HEK293 (cell line): ENCODE results near the gene CEP104.

Source experiments
- CTCF ChIA-PET: fragments of 350-600 bp; formaldehyde crosslinking; extraction: SDS; loops from one replicate; lab custom pipeline; 2021; ENCODE audit warnings: antibody characterized with exemption; lab: Yijun Ruan, JAX
- POLR2A ChIA-PET: fragments of 300-600 bp; formaldehyde crosslinking; extraction: SDS; loops from one replicate; lab custom pipeline; 2020; ENCODE audit warnings: antibody characterized with exemption, inconsistent platforms; lab: Yijun Ruan, JAX
- H3K27ac ChIP-seq: fragments of 200-500 bp; sonication (Bioruptor generic); 2 replicates; pipeline ENCODE4 v1.5.1; 2014; ENCODE audit warnings: low read depth, low read length, control low read depth, inconsistent platforms; ENCODE audit errors: extremely low read depth
- H3K36me3 ChIP-seq, 2 experiments: fragments of 200-500 bp in 1 of 2; sonication (Bioruptor generic) in 1 of 2; 1 replicate in 1 of 2; 2 replicates in 1 of 2; pipeline ENCODE4 v1.5.1; 2014 to 2017; ENCODE audit warnings: inconsistent platforms in 2 of 2, low read length in 2 of 2; ENCODE audit not compliant: control insufficient read depth in 2 of 2, insufficient read depth in 1 of 2
- H3K4me1 ChIP-seq: fragments of 200-500 bp; sonication (Bioruptor generic); 2 replicates; pipeline ENCODE4 v1.5.1; 2014; ENCODE audit warnings: mild to moderate bottlenecking, low read length, inconsistent platforms; ENCODE audit not compliant: control insufficient read depth, insufficient read depth
- H3K4me3 ChIP-seq: 2 replicates; pipeline ENCODE4 v1.5.1; 2011; ENCODE audit warnings: low read depth, mild to moderate bottlenecking, control low read depth, low read length, moderate library complexity
- H3K9me3 ChIP-seq: fragments of 200-500 bp; sonication (Bioruptor generic); 2 replicates; pipeline ENCODE4 v1.5.1; 2014; ENCODE audit warnings: low read depth, low read length, inconsistent platforms; ENCODE audit not compliant: control insufficient read depth, insufficient read depth
- GLIS1 ChIP-seq: fragments of 450-650 bp; formaldehyde crosslinking; IDR thresholded peaks from 2 replicates; pipeline ENCODE4 v1.5.1; 2016; ENCODE audit warnings: missing biosample characterization, missing genetic modification characterization
- GLIS2 ChIP-seq: fragments of 450-650 bp; formaldehyde crosslinking; IDR thresholded peaks from 2 replicates; pipeline ENCODE4 v1.5.1; 2016; ENCODE audit warnings: missing biosample characterization, missing genetic modification characterization
- OSR2 ChIP-seq: fragments of 450-650 bp; formaldehyde crosslinking; IDR thresholded peaks from 2 replicates; pipeline ENCODE4 v1.5.1; 2016; ENCODE audit warnings: missing biosample characterization, missing genetic modification characterization
- REPIN1 ChIP-seq: fragments of 450-650 bp; formaldehyde crosslinking; IDR thresholded peaks from 2 replicates; pipeline ENCODE4 v1.5.1; 2017; ENCODE audit warnings: missing biosample characterization, missing genetic modification characterization, low read depth
- YY1 ChIP-seq: fragments of 450-650 bp; formaldehyde crosslinking; IDR thresholded peaks from 2 replicates; pipeline ENCODE4 v1.5.1; 2018; ENCODE audit warnings: missing biosample characterization, missing genetic modification characterization
- ZBTB20 ChIP-seq: fragments of 450-650 bp; formaldehyde crosslinking; IDR thresholded peaks from 2 replicates; pipeline ENCODE4 v1.5.1; 2016; ENCODE audit warnings: missing biosample characterization, missing genetic modification characterization
- ZBTB7A ChIP-seq: fragments of 450-650 bp; formaldehyde crosslinking; IDR thresholded peaks from 2 replicates; pipeline ENCODE4 v1.5.1; 2016; ENCODE audit warnings: low read depth, missing biosample characterization, missing genetic modification characterization
- ZBTB8A ChIP-seq: fragments of 450-650 bp; formaldehyde crosslinking; IDR thresholded peaks from 2 replicates; pipeline ENCODE4 v1.5.1; 2016; ENCODE audit warnings: missing biosample characterization, missing genetic modification characterization
- ZFP41 ChIP-seq: fragments of 450-650 bp; formaldehyde crosslinking; IDR thresholded peaks from 2 replicates; pipeline ENCODE4 v1.5.1; 2016; ENCODE audit warnings: missing biosample characterization, missing genetic modification characterization, borderline replicate concordance
- ZIC2 ChIP-seq: fragments of 450-650 bp; formaldehyde crosslinking; IDR thresholded peaks from 2 replicates; pipeline ENCODE4 v1.5.1; 2016; ENCODE audit warnings: missing biosample characterization, missing genetic modification characterization
- ZNF121 ChIP-seq: fragments of 450-650 bp; formaldehyde crosslinking; IDR thresholded peaks from 2 replicates; pipeline ENCODE4 v1.5.1; 2016; ENCODE audit warnings: missing biosample characterization, missing genetic modification characterization
- ZNF140 ChIP-seq: fragments of 450-650 bp; formaldehyde crosslinking; IDR thresholded peaks from 2 replicates; pipeline ENCODE4 v1.5.1; 2016; ENCODE audit warnings: missing biosample characterization, missing genetic modification characterization
- ZNF155 ChIP-seq: fragments of 450-650 bp; formaldehyde crosslinking; IDR thresholded peaks from 2 replicates; pipeline ENCODE4 v1.5.1; 2016; ENCODE audit warnings: missing biosample characterization, missing genetic modification characterization
- ZNF202 ChIP-seq: fragments of 450-650 bp; formaldehyde crosslinking; IDR thresholded peaks from 2 replicates; pipeline ENCODE4 v1.5.1; 2016; ENCODE audit warnings: missing biosample characterization, missing genetic modification characterization, borderline replicate concordance
- ZNF341 ChIP-seq: fragments of 450-650 bp; formaldehyde crosslinking; IDR thresholded peaks from 2 replicates; pipeline ENCODE4; 2016; ENCODE audit warnings: low read depth, missing biosample characterization, missing genetic modification characterization
- ZNF416 ChIP-seq: fragments of 450-650 bp; formaldehyde crosslinking; IDR thresholded peaks from 2 replicates; pipeline ENCODE4 v1.5.1; 2016; ENCODE audit warnings: missing biosample characterization, missing genetic modification characterization
- ZNF426 ChIP-seq: fragments of 450-650 bp; formaldehyde crosslinking; IDR thresholded peaks from 2 replicates; pipeline ENCODE4 v1.5.1; 2017; ENCODE audit warnings: missing biosample characterization, missing genetic modification characterization, mild to moderate bottlenecking, inconsistent platforms, moderate library complexity
- ZNF48 ChIP-seq: fragments of 450-650 bp; formaldehyde crosslinking; IDR thresholded peaks from 2 replicates; pipeline ENCODE4 v1.5.1; 2016; ENCODE audit warnings: missing biosample characterization, missing genetic modification characterization
- ZNF501 ChIP-seq: fragments of 450-650 bp; formaldehyde crosslinking; IDR thresholded peaks from 2 replicates; pipeline ENCODE4 v1.5.1; 2016; ENCODE audit warnings: missing biosample characterization, missing genetic modification characterization
- ZNF529 ChIP-seq: fragments of 450-650 bp; formaldehyde crosslinking; IDR thresholded peaks from 2 replicates; pipeline ENCODE4 v1.5.1; 2017; ENCODE audit warnings: missing genetic modification characterization, missing biosample characterization; ENCODE audit not compliant: insufficient replicate concordance
- ZNF544 ChIP-seq: fragments of 450-650 bp; formaldehyde crosslinking; IDR thresholded peaks from 2 replicates; pipeline ENCODE4 v1.5.0; 2017; ENCODE audit warnings: missing biosample characterization, missing genetic modification characterization
- ZNF560 ChIP-seq: fragments of 450-650 bp; formaldehyde crosslinking; IDR thresholded peaks from 2 replicates; pipeline ENCODE4 v1.5.1; 2017; ENCODE audit warnings: missing biosample characterization, missing genetic modification characterization, borderline replicate concordance
- ZNF600 ChIP-seq: fragments of 450-650 bp; formaldehyde crosslinking; IDR thresholded peaks from 2 replicates; pipeline ENCODE4 v1.5.1; 2016; ENCODE audit warnings: missing biosample characterization, missing genetic modification characterization
- ZNF660 ChIP-seq: fragments of 450-650 bp; IDR thresholded peaks from 2 replicates; pipeline ENCODE4 v1.5.1; 2018; ENCODE audit warnings: missing biosample characterization, mild to moderate bottlenecking, missing genetic modification characterization
- ZNF777 ChIP-seq: fragments of 450-650 bp; formaldehyde crosslinking; IDR thresholded peaks from 2 replicates; pipeline ENCODE4 v1.5.1; 2017; ENCODE audit warnings: missing biosample characterization, missing genetic modification characterization, borderline replicate concordance
- TF ChIP-seq, protein P1 (sequence below): fragments of 450-650 bp; formaldehyde crosslinking; IDR thresholded peaks from 2 replicates; pipeline ENCODE4 v1.5.1; 2016; ENCODE audit warnings: missing biosample characterization, missing genetic modification characterization, borderline replicate concordance
- TF ChIP-seq, protein P2 (sequence below): fragments of 450-650 bp; formaldehyde crosslinking; IDR thresholded peaks from 2 replicates; pipeline ENCODE4 v1.5.1; 2016; ENCODE audit warnings: missing biosample characterization, missing genetic modification characterization
- TF ChIP-seq, protein P3 (sequence below): IDR thresholded peaks from 2 replicates; pipeline ENCODE4 v1.6.1; 2011; ENCODE audit warnings: mild to moderate bottlenecking, low read depth, low read length, borderline replicate concordance
- TF ChIP-seq, protein P4 (sequence below): sonication (generic); formaldehyde crosslinking; IDR thresholded peaks from 2 replicates; pipeline ENCODE4 v1.8.1; 2022; ENCODE audit warnings: mild to moderate bottlenecking, moderate library complexity, missing genetic modification reagents
- TF ChIP-seq, protein P5 (sequence below): fragments of 450-650 bp; formaldehyde crosslinking; IDR thresholded peaks from 2 replicates; pipeline ENCODE4 v1.5.1; 2016; ENCODE audit warnings: missing biosample characterization, missing genetic modification characterization
- TF ChIP-seq, protein P6 (sequence below): fragments of 450-650 bp; formaldehyde crosslinking; IDR thresholded peaks from 2 replicates; pipeline ENCODE4 v1.5.1; 2016; ENCODE audit warnings: missing biosample characterization, missing genetic modification characterization

CEP104 gene

DNA sequence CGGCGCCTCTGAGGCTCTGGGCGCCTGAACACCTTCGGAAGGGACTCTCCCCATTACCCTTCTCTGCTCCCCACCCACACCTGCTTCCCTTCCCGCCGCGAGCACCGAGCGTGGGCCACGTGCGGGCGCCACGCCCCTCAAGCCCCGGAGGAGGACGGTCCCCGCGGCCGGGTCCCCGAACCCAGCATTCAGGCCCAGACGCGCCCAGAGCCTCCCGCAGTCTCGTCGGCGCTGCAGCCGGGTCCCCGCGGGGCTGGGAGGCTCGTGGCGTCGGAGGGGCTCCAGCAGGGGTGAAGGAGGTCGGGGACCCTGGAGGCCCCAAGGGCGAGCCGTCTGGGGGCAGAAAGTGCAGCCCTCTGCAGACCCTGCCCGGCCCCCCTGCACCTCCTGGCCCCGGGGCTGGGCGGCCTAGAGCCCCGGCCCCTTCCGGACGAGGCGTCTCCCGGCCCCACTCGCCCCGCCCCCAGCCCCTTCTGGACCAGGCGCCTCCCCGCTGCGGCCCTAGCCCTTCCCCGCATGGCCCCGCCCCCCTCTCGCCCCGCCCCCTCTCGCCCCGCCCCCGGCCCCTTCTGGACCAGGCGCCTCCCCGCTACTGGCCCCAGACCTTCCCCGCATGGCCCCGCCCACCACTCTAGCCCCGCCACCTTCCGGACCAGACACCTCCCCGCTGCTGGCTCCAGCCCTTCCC is 84.8 kb downstream of the CEP104 start:
- H3K4me1 ChIP-seq, result no peaks in the 10 kb centered on the region
- ChIA-PET POLR2A (no interaction called here), CTCF (interaction anchor here (0.6 kb wide), 1 partner anchor 10 kb away, joined by 5 read pairs; no protein-coding TSS in a partner anchor)
- no peaks in the 10 kb centered on the region for H3K9me3 ChIP-seq
- H3K36me3 ChIP-seq, result no peaks in the 10 kb centered on the region
- H3K4me3 ChIP-seq, result peak overlapping the region; percentile 49
- H3K27ac ChIP-seq, result peak overlapping the region; percentile 37; the same call in 1 of the 2 replicates
- TF ChIP-seq, protein P1, sequence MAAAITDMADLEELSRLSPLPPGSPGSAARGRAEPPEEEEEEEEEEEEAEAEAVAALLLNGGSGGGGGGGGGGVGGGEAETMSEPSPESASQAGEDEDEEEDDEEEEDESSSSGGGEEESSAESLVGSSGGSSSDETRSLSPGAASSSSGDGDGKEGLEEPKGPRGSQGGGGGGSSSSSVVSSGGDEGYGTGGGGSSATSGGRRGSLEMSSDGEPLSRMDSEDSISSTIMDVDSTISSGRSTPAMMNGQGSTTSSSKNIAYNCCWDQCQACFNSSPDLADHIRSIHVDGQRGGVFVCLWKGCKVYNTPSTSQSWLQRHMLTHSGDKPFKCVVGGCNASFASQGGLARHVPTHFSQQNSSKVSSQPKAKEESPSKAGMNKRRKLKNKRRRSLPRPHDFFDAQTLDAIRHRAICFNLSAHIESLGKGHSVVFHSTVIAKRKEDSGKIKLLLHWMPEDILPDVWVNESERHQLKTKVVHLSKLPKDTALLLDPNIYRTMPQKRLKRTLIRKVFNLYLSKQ (tag by site-specific recombination), result no peak
- TF ChIP-seq ZBTB8A (peak; percentile 55; the same call in 1 of the 2 replicates), ZNF660 (tag by site-specific recombination) (no peak), ZNF155 (tag by site-specific recombination) (no peak), ZNF121 (no peak), ZNF501 (tag by site-specific recombination) (no peak), ZNF341 (tag by site-specific recombination) (no peak), ZBTB20 (peak; percentile 100), GLIS2 (tag by site-specific recombination) (peak; percentile 62), GLIS1 (peak; percentile 66), ZNF529 (no peak), ZNF140 (tag by site-specific recombination) (no peak), ZNF544 (tag by site-specific recombination) (no peak), OSR2 (tag by site-specific recombination) (no peak), ZFP41 (tag by site-specific recombination) (no peak), ZNF48 (tag by site-specific recombination) (no peak), ZNF426 (tag by site-specific recombination) (no peak), REPIN1 (tag by site-specific recombination) (no peak), YY1 (tag by site-specific recombination) (no peak), ZNF777 (tag by site-specific recombination) (peak; percentile 25; the same call in 1 of the 2 replicates), ZNF416 (tag by site-specific recombination) (no peak), ZIC2 (tag by site-specific recombination) (peak; percentile 68), ZNF202 (tag by site-specific recombination) (no peak), ZNF600 (tag by site-specific recombination) (no peak), ZNF560 (tag by site-specific recombination) (no peak), ZBTB7A (tag by site-specific recombination) (0 out of 2 replicates have a peak, but pooled peaks have one; percentile 29)
- TF ChIP-seq, protein P2, sequence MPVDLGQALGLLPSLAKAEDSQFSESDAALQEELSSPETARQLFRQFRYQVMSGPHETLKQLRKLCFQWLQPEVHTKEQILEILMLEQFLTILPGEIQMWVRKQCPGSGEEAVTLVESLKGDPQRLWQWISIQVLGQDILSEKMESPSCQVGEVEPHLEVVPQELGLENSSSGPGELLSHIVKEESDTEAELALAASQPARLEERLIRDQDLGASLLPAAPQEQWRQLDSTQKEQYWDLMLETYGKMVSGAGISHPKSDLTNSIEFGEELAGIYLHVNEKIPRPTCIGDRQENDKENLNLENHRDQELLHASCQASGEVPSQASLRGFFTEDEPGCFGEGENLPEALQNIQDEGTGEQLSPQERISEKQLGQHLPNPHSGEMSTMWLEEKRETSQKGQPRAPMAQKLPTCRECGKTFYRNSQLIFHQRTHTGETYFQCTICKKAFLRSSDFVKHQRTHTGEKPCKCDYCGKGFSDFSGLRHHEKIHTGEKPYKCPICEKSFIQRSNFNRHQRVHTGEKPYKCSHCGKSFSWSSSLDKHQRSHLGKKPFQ (tag by site-specific recombination), result no peak
- TF ChIP-seq, protein P3, sequence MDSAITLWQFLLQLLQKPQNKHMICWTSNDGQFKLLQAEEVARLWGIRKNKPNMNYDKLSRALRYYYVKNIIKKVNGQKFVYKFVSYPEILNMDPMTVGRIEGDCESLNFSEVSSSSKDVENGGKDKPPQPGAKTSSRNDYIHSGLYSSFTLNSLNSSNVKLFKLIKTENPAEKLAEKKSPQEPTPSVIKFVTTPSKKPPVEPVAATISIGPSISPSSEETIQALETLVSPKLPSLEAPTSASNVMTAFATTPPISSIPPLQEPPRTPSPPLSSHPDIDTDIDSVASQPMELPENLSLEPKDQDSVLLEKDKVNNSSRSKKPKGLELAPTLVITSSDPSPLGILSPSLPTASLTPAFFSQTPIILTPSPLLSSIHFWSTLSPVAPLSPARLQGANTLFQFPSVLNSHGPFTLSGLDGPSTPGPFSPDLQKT, result no peak
- TF ChIP-seq, protein P4, sequence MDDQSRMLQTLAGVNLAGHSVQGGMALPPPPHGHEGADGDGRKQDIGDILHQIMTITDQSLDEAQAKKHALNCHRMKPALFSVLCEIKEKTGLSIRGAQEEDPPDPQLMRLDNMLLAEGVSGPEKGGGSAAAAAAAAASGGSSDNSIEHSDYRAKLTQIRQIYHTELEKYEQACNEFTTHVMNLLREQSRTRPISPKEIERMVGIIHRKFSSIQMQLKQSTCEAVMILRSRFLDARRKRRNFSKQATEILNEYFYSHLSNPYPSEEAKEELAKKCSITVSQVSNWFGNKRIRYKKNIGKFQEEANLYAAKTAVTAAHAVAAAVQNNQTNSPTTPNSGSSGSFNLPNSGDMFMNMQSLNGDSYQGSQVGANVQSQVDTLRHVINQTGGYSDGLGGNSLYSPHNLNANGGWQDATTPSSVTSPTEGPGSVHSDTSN (CRISPR knock-in tag), result peak; percentile 45; the same call in 1 of the 2 replicates
- TF ChIP-seq, protein P5, sequence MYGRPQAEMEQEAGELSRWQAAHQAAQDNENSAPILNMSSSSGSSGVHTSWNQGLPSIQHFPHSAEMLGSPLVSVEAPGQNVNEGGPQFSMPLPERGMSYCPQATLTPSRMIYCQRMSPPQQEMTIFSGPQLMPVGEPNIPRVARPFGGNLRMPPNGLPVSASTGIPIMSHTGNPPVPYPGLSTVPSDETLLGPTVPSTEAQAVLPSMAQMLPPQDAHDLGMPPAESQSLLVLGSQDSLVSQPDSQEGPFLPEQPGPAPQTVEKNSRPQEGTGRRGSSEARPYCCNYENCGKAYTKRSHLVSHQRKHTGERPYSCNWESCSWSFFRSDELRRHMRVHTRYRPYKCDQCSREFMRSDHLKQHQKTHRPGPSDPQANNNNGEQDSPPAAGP, result peak; percentile 55; the same call in 1 of the 2 replicates
- TF ChIP-seq, protein P6, sequence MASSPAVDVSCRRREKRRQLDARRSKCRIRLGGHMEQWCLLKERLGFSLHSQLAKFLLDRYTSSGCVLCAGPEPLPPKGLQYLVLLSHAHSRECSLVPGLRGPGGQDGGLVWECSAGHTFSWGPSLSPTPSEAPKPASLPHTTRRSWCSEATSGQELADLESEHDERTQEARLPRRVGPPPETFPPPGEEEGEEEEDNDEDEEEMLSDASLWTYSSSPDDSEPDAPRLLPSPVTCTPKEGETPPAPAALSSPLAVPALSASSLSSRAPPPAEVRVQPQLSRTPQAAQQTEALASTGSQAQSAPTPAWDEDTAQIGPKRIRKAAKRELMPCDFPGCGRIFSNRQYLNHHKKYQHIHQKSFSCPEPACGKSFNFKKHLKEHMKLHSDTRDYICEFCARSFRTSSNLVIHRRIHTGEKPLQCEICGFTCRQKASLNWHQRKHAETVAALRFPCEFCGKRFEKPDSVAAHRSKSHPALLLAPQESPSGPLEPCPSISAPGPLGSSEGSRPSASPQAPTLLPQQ (tag by site-specific recombination), result 0 out of 2 replicates have a peak, but pooled peaks have one; percentile 54
